GM12878 (cell line): Measurements from ENCODE around the gene LILRB5.

Experiments used
- NR2C2 ChIP-seq: IDR thresholded peaks from 2 replicates; pipeline ENCODE4 v1.6.1; 2011; ENCODE audit warnings: borderline replicate concordance, low read depth; ENCODE audit not compliant: control insufficient read depth, insufficient read length
- RB1 ChIP-seq: fragments of 450-650 bp; formaldehyde crosslinking; IDR thresholded peaks from 2 replicates; pipeline ENCODE4 v1.6.1; 2017; ENCODE audit warnings: mild to moderate bottlenecking, borderline replicate concordance
- REST ChIP-seq: IDR thresholded peaks from 2 replicates; pipeline ENCODE4 v1.6.1; 2012; ENCODE audit warnings: mild to moderate bottlenecking, low read depth, low read length

DNA sequence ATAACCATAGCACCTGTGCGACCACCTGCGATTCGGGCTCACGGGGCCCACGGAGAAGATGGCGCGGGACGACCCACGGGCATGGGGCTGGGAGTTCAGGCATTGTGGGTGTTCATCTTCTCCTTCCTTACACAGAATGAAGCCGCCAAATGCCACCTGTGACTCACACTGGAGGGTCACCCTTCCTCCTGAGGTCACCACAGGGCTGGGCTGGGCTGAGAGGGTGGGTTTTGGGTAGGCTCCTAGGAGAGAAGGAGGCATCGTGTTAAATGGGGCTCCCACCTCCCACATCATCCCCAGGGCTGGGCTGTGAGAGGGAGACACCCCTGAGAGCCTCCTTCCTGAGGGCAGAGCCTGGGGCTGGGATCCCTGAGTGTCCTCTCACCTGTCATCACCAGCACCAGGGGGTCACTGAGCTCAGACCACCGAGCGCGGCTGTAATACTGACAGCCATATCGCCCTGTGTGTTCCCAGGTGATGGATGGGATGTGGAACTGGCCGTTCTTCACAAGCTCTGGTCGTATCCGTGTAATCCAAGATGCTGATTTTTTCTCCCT is 22.4 kb upstream of the LILRB5 start:
- TF ChIP-seq NR2C2 (no peak), RB1 (no peak), REST (no peak)
